ENCODE results near the gene GPBAR1. TPM values are rescaled to one million over a fixed set of nuclear protein-coding genes. Genes with fewer than 3 reads are reported as not detected.

Gene GPBAR1
- total RNA-seq, 4 donors from 2014 or later: 0.63 to 2.1 (median 1.4) TPM

- intact Hi-C loops (cut with DNase I): loop anchor here (5.0 kb wide), 1 partner anchor 115 kb away; no protein-coding TSS in a partner anchor
- Histone ChIP-seq H3K4me3 (replicated peaks in 1 of 3) (no peak overlapping the region), H3K9me3 (no peaks in the 10 kb centered on the region), H3K27me3 (no peaks in the 10 kb centered on the region), H3K36me3 (peaks cover 72 to 80% of the 10 kb centered on the region in 2 donors), H3K4me1 (peaks cover 50 to 61% of the 10 kb centered on the region in 2 donors), H3K27ac (peak overlapping the region; percentile 3 to 94 (median 79))
- TF ChIP-seq POLR2A (IDR thresholded peaks at IDR 0.05) (no peak), CTCF (IDR thresholded peaks at IDR 0.05) (peak in 1 of 6 experiments; percentile 14)
- 69 to 70% methylated on average over 11 to 12 of the region's 12 CpGs for WGBS, 2 donors
- DNase-seq: peak; percentile 51 to 72
Measured at GRCh38 chr2:218276986-218277755, 16.4 kb downstream of the GPBAR1 start.

GRCh38 chr2:218277921-218278320 lies 17.1 kb downstream of the GPBAR1 start:
- TF ChIP-seq POLR2A (IDR thresholded peaks at IDR 0.05) (no peak), CTCF (IDR thresholded peaks at IDR 0.05) (no peak)
- no peak for DNase-seq
- peaks cover 72 to 80% of the 10 kb centered on the region in 2 donors for H3K36me3 ChIP-seq
- intact Hi-C loops (cut with DNase I): loop anchor here (5.0 kb wide), 1 partner anchor 114 kb away; no protein-coding TSS in a partner anchor
- peak overlapping the region; percentile 3 to 94 (median 79) for H3K27ac ChIP-seq
- peaks cover 52 to 61% of the 10 kb centered on the region in 2 donors for H3K4me1 ChIP-seq
- 79 to 82% methylated on average over 7 of the region's 7 CpGs for WGBS, 2 donors
- no peak overlapping the region for H3K4me3 ChIP-seq (replicated peaks in 1 of 3)
- H3K9me3 ChIP-seq: no peaks in the 10 kb centered on the region
- no peaks in the 10 kb centered on the region for H3K27me3 ChIP-seq

GRCh38 chr2:218278531-218279360 lies 17.9 kb downstream of the GPBAR1 start:
- intact Hi-C loops (cut with DNase I): loop anchor here (5.0 kb wide), 1 partner anchor 114 kb away; no protein-coding TSS in a partner anchor

GRCh38 chr2:218280260-218280870 lies 19.6 kb downstream of the GPBAR1 start:
- peaks cover 68 to 73% of the 10 kb centered on the region in 2 donors for H3K4me1 ChIP-seq
- peak; percentile 83 to 90 for DNase-seq
- H3K27me3 ChIP-seq: no peaks in the 10 kb centered on the region
- peak overlapping the region; percentile 94 to 97 (median 97) for H3K27ac ChIP-seq
- peaks cover 54 to 60% of the 10 kb centered on the region in 2 donors for H3K36me3 ChIP-seq
- 58 to 62% methylated on average over 14 of the region's 14 CpGs for WGBS, 2 donors
- H3K9me3 ChIP-seq: no peaks in the 10 kb centered on the region
- intact Hi-C loops (cut with DNase I): no loop called here
- TF ChIP-seq POLR2A (IDR thresholded peaks at IDR 0.05): peak in 1 of 2 donors; percentile 19
- no peak for TF ChIP-seq CTCF (IDR thresholded peaks at IDR 0.05)
- no peak overlapping the region for H3K4me3 ChIP-seq (replicated peaks in 1 of 3)

More at GRCh38 chr2:218278531-218279360, 17.9 kb downstream of the GPBAR1 start:
- peaks cover 57 to 61% of the 10 kb centered on the region in 2 donors for H3K4me1 ChIP-seq
- peaks cover 70 to 76% of the 10 kb centered on the region in 2 donors for H3K36me3 ChIP-seq
- H3K4me3 ChIP-seq (replicated peaks in 1 of 3): no peak overlapping the region
- no peaks in the 10 kb centered on the region for H3K27me3 ChIP-seq
- peak overlapping the region; percentile 79 to 94 (median 91) for H3K27ac ChIP-seq
- TF ChIP-seq POLR2A (IDR thresholded peaks at IDR 0.05): no peak
- no peak for TF ChIP-seq CTCF (IDR thresholded peaks at IDR 0.05)
- WGBS, 2 donors: 86 to 88% methylated on average over 10 to 15 of the region's 16 CpGs
- DNase-seq: no peak
- no peaks in the 10 kb centered on the region for H3K9me3 ChIP-seq

All from thyroid gland (tissue), 4 donors.